Measurements from ENCODE around the gene HRCT1.
"Not testable (repeated sequence)": the region's sequence is repeated elsewhere in the genome, so short reads cannot be mapped to it uniquely, and the experiment has no call there.

- TF ChIP-seq CTCF, POLR2A, POLR2AphosphoS5, EP300 (IDR thresholded peaks at IDR 0.05): not testable (repeated sequence)
These were observed 21.1 kb upstream of the HRCT1 start for GRCh38 chr9:35884908-35885307.

All from sigmoid colon (tissue), 4 donors.